Measurements from ENCODE around the gene CDT1.
"Not testable (repeated sequence)": the region's sequence is repeated elsewhere in the genome, so short reads cannot be mapped to it uniquely, and the experiment has no call there.

Gene CDT1

GRCh38 chr16:88784074-88784855, 19.3 kb upstream of the CDT1 start:
- DNase-seq: peak; percentile 41

GRCh38 chr16:88784856-88785105, 18.8 kb upstream of the CDT1 start:
- no peak for DNase-seq

GRCh38 chr16:88785106-88785924, 18.3 kb upstream of the CDT1 start, which contains the start of gene PIEZO1:
Gene PIEZO1, minus strand, starts transcription at chr16:88785220. Its CDS starts 256 bp downstream, at chr16:88784964.
- DNase-seq: peak; percentile 81

GRCh38 chr16:88787579-88788314, 15.8 kb upstream of the CDT1 start:
- no peak for DNase-seq

GRCh38 chr16:88788749-88789148, 14.8 kb upstream of the CDT1 start:
- DNase-seq: not testable (repeated sequence)

GRCh38 chr16:88789594-88789993, 14.0 kb upstream of the CDT1 start:
- peak; percentile 39 for DNase-seq

GRCh38 chr16:88790312-88791211, 13.0 kb upstream of the CDT1 start:
- DNase-seq: peak; percentile 65

- DNase-seq: no peak
Measured at GRCh38 chr16:88792078-88792550, 11.5 kb upstream of the CDT1 start.

- DNase-seq: no peak
Measured at GRCh38 chr16:88792668-88793250, 10.8 kb upstream of the CDT1 start.

- DNase-seq: no peak
Measured at GRCh38 chr16:88793251-88793954, 10.2 kb upstream of the CDT1 start.

- no peak for DNase-seq
Measured at GRCh38 chr16:88796278-88796677, 7.3 kb upstream of the CDT1 start.

- DNase-seq: no peak
Measured at GRCh38 chr16:88798073-88798472, 5.5 kb upstream of the CDT1 start.

- DNase-seq: no peak
Measured at GRCh38 chr16:88798772-88799455, 4.7 kb upstream of the CDT1 start.

GRCh38 chr16:88799569-88800276, 3.9 kb upstream of the CDT1 start:
- peak; percentile 43 for DNase-seq

GRCh38 chr16:88800277-88800592, 3.4 kb upstream of the CDT1 start:
- no peak for DNase-seq

GRCh38 chr16:88804173-88804551, 573 bp downstream of the CDT1 start:
- no peak for DNase-seq

GRCh38 chr16:88804552-88805339, 1.2 kb downstream of the CDT1 start:
- DNase-seq: no peak

- DNase-seq: no peak
Measured at GRCh38 chr16:88805340-88805715, 1.7 kb downstream of the CDT1 start.

- DNase-seq: no peak
Measured at GRCh38 chr16:88805887-88806393, 2.4 kb downstream of the CDT1 start.
